Measurements from ENCODE around the gene SMARCD2.
"Not testable (repeated sequence)": the region's sequence is repeated elsewhere in the genome, so short reads cannot be mapped to it uniquely, and the experiment has no call there.

The SMARCD2 gene

GRCh38 chr17:63842540-63843386, at the start of gene SMARCD2:
Gene SMARCD2 (minus strand): TSS chr17:63842685. CDS start chr17:63842674, 11 bp downstream.
- DNase-seq = peak; percentile 95 to 99

DNA sequence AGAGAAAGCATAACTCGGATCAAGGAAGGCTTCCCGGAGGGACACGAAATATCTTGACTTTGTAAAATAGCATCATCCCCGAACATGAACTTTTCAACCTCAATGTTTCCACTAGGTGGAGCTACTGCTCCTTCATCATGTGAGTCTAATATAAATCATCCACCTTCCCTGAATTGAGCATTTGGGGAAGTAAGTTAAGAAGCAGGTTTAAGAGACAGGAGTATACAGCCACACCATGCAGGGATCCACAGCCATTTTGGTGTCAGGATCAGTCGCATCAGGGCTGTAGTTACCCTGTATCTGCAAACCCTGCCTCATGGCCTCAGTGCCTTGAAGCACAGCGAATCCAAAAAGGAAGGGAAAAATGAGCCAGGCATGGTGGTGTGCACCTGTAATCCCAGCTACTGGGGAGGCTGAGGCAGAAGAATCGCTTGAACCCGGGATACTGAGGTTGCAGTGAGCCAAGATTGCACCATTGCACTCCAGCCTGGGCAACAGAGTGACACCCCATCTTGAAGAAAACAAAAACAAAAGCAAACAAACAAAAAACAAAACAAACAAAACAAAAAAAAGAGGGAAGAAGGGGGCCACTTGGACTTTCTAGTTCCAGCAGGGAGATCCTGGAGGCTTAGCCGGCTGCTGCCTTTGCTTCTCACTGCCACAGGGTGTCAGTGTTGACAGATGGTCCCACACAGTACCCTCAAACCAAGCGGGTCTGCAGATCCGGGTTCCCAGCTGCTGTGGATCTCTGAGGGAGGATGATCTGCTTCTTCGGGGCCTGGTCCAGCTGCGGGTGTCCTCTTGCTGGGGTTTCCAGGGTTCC, 46.8 kb upstream of the SMARCD2 start:
- peak; percentile 11 to 52 for DNase-seq

DNA sequence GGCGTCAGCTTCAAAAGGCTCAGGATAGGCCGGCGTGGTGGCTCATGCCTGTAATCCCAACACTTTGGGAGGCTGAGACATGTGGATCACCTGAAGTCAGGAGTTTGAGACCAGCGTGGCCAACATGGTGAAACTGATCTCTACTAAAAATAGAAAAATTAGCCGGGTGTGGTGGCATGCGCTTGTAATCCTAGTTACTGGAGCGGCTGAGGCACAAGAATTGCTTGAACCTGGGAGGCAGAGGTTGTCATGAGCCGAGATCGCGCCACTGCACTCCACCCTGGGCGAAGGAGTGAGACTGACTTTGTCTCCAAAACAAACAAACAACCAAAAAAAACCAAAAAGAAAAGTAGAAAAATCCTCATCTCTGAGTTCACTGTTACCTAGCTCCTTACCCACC, 42.6 kb upstream of the SMARCD2 start:
- not testable (repeated sequence) for DNase-seq

DNA sequence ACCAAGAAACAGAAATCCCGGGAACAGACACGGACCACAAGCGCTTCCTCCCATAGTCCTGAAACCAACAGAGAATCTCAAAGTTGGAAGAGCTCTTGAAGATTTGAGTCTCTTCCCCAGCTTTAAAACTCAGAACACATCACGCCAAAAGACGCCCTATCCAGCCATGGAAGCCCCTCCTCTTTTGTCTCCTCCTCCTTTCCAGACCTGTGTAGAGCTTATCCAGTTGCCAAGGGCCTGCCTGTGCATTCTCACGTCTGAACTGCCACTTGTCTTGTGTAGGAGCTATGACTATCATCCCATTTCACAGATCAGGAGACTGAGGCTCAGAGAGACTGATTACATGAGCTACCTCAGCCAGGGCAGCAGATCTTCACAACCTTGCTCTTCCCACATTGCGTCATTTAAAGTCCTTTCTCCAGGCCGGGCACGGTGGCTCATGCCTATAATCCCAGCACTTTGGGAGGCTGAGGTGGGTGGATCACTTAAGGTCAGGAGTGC, 40.2 kb upstream of the SMARCD2 start:
- DNase-seq = not testable (repeated sequence)

GRCh38 chr17:63881935-63882601, 39.6 kb upstream of the SMARCD2 start, which contains the start of gene GH2:
Gene GH2 (minus strand): TSS chr17:63881944. CDS start chr17:63881801, 143 bp downstream.
- peak in 1 of 2 experiments; percentile 57 for DNase-seq

DNA sequence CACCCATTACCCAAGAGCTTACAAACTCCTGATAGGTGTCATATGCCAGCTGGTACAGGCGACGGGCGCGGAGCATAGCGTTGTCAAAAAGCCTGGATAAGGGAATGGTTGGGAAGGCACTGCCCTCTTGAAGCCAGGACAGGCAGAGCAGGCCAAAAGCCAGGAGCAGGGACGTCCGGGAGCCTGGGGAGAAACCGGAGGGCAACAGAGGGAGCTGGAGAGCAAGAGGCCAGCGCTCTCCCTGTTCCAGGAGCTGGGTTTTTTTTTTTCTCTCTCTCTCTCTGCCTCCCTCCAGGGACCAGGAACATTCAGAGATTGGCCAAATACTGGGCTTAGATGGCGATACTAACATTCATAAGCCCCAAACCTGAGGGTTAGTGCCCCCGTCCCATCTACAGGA, 38.9 kb upstream of the SMARCD2 start:
- not testable (repeated sequence) for DNase-seq

DNA sequence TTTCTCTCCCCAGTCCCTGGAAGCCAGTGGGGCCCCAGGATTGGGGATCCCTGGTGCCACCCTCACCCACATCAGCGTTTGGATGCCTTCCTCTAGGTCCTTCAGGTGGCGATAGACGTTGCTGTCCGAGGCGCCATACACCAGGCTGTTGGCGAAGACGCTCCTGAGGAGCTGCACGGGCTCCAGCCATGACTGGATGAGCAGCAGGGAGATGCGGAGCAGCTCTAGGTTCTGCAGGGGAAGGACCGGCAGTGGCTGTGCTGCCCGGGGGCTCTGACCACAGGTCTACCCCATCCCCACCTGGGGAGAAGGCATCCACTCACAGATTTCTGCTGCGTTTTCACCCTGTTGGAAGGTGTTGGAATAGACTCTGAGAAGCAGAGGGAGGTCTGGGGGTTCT, 38.2 kb upstream of the SMARCD2 start:
- no peak for DNase-seq

DNA sequence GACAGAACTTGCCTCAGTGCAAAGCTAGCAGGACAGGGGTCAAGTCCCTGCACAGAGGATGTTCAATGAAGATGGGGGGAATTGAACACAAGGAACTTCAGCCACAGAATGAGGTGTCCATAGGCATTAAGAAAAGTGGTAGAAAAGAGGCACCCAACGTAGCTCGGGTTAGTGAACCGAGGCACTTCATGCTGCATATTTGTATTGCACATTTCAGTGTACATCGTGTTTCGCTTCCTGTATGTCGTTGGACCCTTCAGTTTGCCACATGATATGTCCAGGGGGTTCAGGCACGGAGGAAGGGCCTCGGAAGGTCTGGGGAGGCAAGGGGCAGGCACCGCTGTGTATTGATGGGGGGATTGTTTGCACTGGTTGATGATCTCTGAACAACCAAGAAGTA, 35.9 kb upstream of the SMARCD2 start:
- not testable (repeated sequence) for DNase-seq

GRCh38 chr17:63874693-63875092, 32.2 kb upstream of the SMARCD2 start:
- not testable (repeated sequence) for DNase-seq

DNA sequence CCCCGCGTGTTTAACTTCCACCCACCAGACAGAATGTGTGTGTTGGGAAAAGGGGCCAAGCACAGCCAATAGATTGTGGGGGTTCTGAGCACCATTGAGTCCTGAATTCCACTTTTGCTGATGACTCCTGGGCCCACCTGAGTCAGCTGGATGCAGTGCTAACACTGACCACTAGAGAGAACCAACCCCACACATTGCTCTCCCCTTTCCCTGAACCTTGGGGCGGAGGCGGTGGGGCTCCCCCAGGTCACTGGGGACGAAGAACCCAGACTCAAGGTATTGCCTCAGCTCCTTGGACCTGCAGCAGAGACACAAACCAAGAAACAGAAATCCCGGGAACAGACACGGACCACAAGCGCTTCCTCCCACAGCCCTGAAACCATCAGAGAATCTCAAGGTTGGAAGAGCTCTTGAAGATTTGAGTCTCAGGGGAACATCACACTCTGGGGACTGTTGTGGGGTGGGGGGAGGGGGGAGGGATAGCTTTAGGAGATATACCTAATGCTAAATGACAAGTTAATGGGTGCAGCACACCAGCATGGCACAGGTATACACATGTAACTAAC, 31.7 kb upstream of the SMARCD2 start:
- DNase-seq = not testable (repeated sequence)

GRCh38 chr17:63873577-63873976, 31.1 kb upstream of the SMARCD2 start, which contains the start of gene CSH2:
Gene CSH2 (minus strand): TSS chr17:63873677. CDS start chr17:63873614, 63 bp downstream.
- DNase-seq = not testable (repeated sequence)

GRCh38 chr17:63871646-63872365, 29.3 kb upstream of the SMARCD2 start:
- DNase-seq = not testable (repeated sequence)

DNA sequence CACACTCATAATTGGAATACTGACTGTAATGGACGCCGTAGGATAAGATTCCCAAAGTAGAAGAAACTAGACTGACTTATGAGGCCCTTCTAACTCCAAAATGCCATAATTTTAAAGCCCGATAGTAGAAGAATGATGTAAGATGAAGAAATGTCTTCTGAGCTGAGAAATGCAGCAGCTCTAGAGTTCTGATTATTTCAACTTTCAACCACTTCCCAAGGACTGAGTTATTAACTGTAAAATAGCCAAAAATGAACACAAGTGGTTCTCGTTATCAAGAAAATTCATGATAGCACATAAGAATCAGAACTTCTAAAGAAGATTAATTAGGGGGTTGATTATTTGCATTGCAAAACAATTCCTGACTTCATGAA, 27.8 kb upstream of the SMARCD2 start:
- DNase-seq = not testable (repeated sequence)

DNA sequence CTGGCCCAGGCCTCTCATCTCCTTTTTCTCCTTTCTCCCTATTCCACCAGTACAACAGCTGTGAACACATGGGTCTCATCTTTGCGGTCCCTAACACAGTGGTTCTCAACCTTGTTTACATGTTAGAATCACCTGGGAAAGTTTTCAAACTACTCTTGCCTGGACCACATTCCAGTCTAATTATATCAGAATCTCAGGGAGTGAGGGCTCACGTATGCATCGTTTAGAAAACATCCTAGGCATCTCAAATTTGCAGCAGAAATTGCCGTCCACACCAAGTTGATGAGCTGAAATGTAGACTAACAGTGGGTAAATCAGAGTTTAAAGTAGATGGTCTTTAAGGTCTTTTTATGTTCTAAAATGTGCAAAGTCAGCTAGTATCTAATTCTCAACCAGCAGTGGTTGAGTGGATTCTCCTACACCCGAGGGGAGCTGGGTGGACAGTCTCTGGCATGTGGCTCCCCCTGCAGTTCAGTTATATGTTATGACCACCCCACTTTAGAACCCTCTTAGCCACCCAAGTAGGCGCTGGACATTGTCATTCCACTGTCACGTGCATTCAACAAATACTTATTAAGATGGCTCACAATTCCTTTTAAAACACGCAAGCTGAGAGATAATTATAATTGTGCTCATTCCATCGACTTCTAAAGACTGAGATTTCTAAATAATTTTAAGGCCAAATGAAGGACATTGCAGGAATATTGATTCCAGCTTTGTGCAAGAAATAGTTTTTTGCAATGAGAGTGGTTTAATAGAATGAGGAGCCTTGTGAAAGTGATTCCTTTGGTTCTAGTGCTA, 27.2 kb upstream of the SMARCD2 start:
- DNase-seq = not testable (repeated sequence)

GRCh38 chr17:63866625-63867024, 24.1 kb upstream of the SMARCD2 start:
- DNase-seq = not testable (repeated sequence)

DNA sequence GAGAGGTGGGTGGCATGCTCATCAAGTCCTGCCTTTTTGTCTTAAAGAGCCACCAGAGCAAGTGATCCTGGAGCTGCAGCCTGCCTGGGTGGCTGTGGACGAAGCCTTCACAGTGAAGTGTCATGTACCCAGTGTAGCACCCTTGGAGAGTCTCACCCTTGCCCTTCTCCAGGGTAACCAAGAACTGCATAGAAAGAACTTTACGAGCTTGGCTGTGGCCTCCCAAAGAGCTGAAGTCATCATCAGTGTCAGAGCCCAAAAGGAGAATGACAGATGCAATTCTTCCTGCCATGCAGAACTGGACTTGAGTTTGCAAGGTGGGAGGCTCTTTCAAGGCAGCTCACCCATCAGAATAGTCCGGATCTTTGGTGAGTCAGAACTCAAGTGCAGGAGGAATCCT, 16.8 kb upstream of the SMARCD2 start:
- no peak for DNase-seq

DNA sequence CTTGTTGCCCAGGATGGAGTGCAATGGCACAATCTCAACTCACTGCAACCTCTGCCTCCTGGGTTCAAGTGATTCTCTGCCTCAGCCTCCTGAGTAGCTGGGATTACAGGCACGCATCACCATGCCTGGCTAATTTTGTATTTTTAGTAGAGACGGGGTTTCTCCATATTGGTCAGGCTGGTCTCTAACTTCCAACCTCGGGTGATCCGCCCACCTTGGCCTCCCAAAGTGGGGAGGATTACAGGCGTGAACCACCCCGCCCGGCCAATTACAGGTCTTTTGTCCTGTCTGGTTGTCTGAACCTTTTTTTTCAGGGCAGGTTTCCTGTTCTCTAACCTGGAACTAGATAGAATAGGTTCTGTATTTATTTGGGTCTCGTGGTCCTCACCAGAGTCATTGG, 13.9 kb upstream of the SMARCD2 start:
- not testable (repeated sequence) for DNase-seq

DNA sequence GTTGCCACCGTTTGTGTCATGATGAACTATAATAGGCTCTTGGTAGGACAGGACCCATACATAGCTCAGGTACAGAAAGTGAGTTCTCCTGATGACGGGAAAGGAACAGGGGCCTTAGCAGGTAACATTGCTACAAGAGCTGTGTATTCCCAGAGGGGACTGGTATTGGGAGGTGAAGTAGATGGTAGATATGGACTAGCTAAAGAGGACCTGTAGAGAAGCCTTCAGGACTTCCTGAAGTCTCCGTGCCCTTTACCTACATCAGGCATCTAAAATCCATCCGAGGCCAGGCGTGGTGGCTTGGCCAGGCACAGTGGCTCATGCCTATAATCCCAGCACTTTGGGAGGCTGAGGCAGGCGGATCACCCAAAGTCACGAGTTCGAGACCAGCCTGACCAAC, 12.7 kb upstream of the SMARCD2 start:
- no peak for DNase-seq

DNA sequence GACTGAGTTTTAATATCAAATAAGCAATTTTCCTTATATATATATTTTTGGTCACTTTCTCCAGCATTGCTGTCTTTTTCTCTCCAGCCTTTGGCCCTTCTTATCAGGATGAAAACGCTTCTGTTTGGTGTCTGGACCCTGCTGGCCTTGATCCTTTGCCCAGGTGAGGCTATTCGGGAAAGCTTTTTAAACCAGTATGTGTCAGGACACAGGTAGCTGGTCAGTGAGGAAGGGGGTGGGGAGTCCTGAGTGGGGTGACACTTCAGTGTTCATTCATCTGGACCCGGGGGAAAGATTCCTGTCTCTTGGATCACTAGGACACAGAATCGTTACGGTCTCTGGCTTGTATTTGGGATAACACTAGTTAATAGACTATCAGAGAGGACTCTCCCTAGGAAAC, 12.2 kb upstream of the SMARCD2 start:
- DNase-seq = no peak

DNA sequence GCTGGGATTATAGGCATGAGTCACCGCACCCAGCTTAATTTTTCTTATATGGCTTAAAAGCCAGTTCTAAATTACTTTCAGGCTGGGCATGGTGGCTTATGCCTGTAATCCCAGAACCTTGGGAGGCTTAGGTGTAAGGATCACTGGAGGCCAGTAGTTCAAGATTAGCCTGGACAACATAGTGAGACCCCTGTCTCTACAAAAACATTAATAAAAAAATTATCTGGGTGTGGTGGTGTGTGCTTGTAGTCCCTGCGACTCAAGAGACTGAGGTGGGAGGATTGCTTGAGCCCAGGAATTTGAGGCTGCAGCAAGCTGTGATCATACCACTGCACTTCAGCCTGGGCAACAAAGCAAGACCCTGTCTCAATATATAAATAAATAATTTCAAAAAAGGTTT, 10.8 kb upstream of the SMARCD2 start:
- no peak for DNase-seq

DNA sequence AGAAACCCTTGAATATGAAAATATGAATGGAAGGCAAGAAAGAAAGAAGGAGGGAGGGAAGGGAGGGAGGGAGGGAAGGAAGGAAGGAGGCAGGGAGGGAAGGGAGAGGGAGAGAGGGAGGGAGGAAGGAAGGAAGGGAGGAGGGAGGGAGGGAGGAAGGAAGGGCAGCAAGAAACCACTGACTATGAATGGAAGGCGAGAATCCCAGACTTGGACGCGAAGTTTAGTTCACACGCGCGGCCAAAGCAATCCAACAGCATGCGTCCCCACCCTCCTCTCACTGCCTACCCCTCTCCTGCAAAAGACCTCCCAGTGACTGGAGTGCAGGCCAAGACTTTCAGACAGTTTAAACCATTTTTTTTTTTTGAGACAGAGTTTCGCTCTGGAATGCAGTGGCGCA, 7.9 kb upstream of the SMARCD2 start:
- DNase-seq = no peak
